ENCODE results near the gene ACOT12. TPM values are rescaled to one million over a fixed set of nuclear protein-coding genes. Genes with fewer than 3 reads are reported as not detected.

The ACOT12 gene
- total and polyA plus RNA-seq, 2 donors (not counting 1 experiment from before 2014, with no cell fraction given), result 2.0 to 4.3 TPM

DNA sequence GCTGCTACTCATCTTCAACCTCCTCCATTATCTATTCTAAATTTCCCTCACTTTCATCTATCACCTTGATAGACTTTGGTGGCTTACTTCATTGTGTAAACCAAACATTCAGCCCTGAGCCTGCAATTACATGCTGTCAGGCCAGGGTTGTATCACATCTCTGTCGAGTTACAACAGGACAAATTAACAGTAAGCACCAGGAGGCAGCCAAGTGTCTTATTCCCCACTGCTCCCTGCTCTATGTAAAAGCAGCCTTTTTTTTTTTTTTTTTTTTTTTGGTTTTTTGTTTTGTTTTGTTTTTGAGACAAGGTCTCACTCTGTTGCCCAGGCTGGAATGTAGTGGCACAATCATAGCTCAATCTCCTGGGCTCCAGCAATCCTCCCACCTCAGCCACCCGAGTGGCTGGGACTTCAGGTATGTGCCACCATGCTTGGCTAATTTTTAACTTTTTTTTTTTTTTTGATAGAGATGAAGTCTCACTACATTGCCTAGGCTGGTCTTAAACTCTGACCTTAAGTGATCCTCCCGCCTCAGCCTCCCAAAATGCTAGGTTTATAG is 107.8 kb downstream of the ACOT12 start:
- Histone ChIP-seq H3K4me2 (ENCODE audit: extremely low read depth, insufficient read depth, low read length) (no peak overlapping the region), H4K20me1 (ENCODE audit: control insufficient read depth, extremely low read depth, insufficient read depth, low read length) (no peaks in the 10 kb centered on the region), H3K36me3 (ENCODE audit: control insufficient read depth, insufficient read depth, low read length) (no peaks in the 10 kb centered on the region), H2AFZ (ENCODE audit: low read length) (no peak overlapping the region), H3K27me3 (ENCODE audit: control insufficient read depth, insufficient read depth, low read length) (no peaks in the 10 kb centered on the region), H3K27ac (ENCODE audit: insufficient read depth, low read length) (no peak overlapping the region), H3K4me1 (ENCODE audit: control insufficient read depth, extremely low read depth, insufficient read depth, low read length) (no peaks in the 10 kb centered on the region), H3K9me3 (ENCODE audit: control insufficient read depth, insufficient read depth, low read depth, low read length) (no peaks in the 10 kb centered on the region), H3K4me3 (replicated peaks in 1 of 4; ENCODE audit: control extremely low read depth in 1 of 4, insufficient read depth in 1 of 4, low read depth in 3 of 4, low read length in 4 of 4) (no peak overlapping the region), H3K79me2 (ENCODE audit: control insufficient read depth, insufficient read depth, low read length) (peaks cover 3% of the 10 kb centered on the region), H3K9ac (ENCODE audit: insufficient read depth, low read length) (no peak overlapping the region)
- DNase-seq (ENCODE audit: low read depth in 2 of 2), result no peak
- TF ChIP-seq, protein P1, sequence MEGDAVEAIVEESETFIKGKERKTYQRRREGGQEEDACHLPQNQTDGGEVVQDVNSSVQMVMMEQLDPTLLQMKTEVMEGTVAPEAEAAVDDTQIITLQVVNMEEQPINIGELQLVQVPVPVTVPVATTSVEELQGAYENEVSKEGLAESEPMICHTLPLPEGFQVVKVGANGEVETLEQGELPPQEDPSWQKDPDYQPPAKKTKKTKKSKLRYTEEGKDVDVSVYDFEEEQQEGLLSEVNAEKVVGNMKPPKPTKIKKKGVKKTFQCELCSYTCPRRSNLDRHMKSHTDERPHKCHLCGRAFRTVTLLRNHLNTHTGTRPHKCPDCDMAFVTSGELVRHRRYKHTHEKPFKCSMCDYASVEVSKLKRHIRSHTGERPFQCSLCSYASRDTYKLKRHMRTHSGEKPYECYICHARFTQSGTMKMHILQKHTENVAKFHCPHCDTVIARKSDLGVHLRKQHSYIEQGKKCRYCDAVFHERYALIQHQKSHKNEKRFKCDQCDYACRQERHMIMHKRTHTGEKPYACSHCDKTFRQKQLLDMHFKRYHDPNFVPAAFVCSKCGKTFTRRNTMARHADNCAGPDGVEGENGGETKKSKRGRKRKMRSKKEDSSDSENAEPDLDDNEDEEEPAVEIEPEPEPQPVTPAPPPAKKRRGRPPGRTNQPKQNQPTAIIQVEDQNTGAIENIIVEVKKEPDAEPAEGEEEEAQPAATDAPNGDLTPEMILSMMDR (conservative IDR thresholded peaks at IDR 0.05 in 1 of 2, IDR thresholded peaks at IDR 0.05 in 1 of 2; ENCODE audit: low read depth in 1 of 2, low read length in 2 of 2), result no peak
- no peak for TF ChIP-seq EZH2 (IDR thresholded peaks at IDR 0.05; ENCODE audit: low read length, missing control alignments)

DNA sequence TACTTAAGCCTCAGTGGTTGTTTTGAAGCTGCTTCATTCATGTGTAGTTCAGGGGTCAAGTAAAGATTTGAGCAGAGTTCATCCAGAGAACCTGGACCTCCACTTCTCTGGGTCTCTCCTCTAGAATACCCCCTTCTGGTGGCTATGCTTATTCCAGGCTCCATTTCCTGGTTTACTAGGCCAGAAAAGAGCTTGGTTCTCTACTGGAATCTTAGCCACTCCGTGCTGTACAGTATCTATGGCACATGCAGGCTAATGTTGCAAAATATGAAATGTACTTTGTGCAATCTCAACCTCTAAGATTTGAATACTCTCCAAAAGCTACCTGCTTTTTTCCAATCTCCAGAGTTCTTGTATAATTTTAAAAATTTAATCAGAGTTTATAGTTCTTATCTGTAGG is 110.0 kb downstream of the ACOT12 start:
- no peaks in the 10 kb centered on the region for H3K9me3 ChIP-seq (ENCODE audit: control insufficient read depth, insufficient read depth, low read depth, low read length)
- no peaks in the 10 kb centered on the region for H3K27me3 ChIP-seq (ENCODE audit: control insufficient read depth, insufficient read depth, low read length)
- H3K4me2 ChIP-seq (ENCODE audit: extremely low read depth, insufficient read depth, low read length), result no peak overlapping the region
- H3K9ac ChIP-seq (ENCODE audit: insufficient read depth, low read length), result no peak overlapping the region
- no peak for DNase-seq (ENCODE audit: low read depth in 2 of 2)
- H2AFZ ChIP-seq (ENCODE audit: low read length), result no peak overlapping the region
- no peaks in the 10 kb centered on the region for H3K36me3 ChIP-seq (ENCODE audit: control insufficient read depth, insufficient read depth, low read length)
- no peaks in the 10 kb centered on the region for H3K79me2 ChIP-seq (ENCODE audit: control insufficient read depth, insufficient read depth, low read length)
- no peak overlapping the region for H3K4me3 ChIP-seq (replicated peaks in 1 of 4; ENCODE audit: control extremely low read depth in 1 of 4, insufficient read depth in 1 of 4, low read depth in 3 of 4, low read length in 4 of 4)
- no peaks in the 10 kb centered on the region for H4K20me1 ChIP-seq (ENCODE audit: control insufficient read depth, extremely low read depth, insufficient read depth, low read length)
- no peaks in the 10 kb centered on the region for H3K4me1 ChIP-seq (ENCODE audit: control insufficient read depth, extremely low read depth, insufficient read depth, low read length)
- TF ChIP-seq, protein P1 (conservative IDR thresholded peaks at IDR 0.05 in 1 of 2, IDR thresholded peaks at IDR 0.05 in 1 of 2; ENCODE audit: low read depth in 1 of 2, low read length in 2 of 2), result no peak
- no peak for TF ChIP-seq EZH2 (IDR thresholded peaks at IDR 0.05; ENCODE audit: low read length, missing control alignments)
- H3K27ac ChIP-seq (ENCODE audit: insufficient read depth, low read length), result no peak overlapping the region

Other genes starting within 250 kb of the ACOT12 start
- gene CKMT2, start 160.8 kb downstream of the ACOT12 start, total RNA-seq, result 8.0 and 19.3 TPM in 2 replicates
- 1.9 and 2.3 TPM in 2 replicates for gene CKMT2, start 160.8 kb downstream of the ACOT12 start, polyA plus RNA-seq
- gene ZCCHC9, start 92.5 kb downstream of the ACOT12 start, total RNA-seq, result 34.9 and 50.9 TPM in 2 replicates
- gene ZCCHC9, start 92.5 kb downstream of the ACOT12 start, polyA plus RNA-seq, result 35.9 and 44.4 TPM in 2 replicates

All from fibroblast of lung (primary cell).